GM18505 (cell line): ENCODE results near the gene MYL3.
"Not testable (repeated sequence)": the region's sequence is repeated elsewhere in the genome, so short reads cannot be mapped to it uniquely, and the experiment has no call there.

Experiments used
- ATAC-seq: cut with Tn5 transposase; IDR thresholded peaks from one replicate; pipeline ENCODE4 v1.9.1; 2021; ENCODE audit not compliant: unreplicated experiment
- POLR2A ChIP-seq: IDR thresholded peaks from 4 replicates; pipeline ENCODE4 v1.6.1; 2011; ENCODE audit warnings: borderline replicate concordance; ENCODE audit not compliant: insufficient read depth, insufficient read length; ENCODE audit errors: extremely low read depth

MYL3 gene

DNA sequence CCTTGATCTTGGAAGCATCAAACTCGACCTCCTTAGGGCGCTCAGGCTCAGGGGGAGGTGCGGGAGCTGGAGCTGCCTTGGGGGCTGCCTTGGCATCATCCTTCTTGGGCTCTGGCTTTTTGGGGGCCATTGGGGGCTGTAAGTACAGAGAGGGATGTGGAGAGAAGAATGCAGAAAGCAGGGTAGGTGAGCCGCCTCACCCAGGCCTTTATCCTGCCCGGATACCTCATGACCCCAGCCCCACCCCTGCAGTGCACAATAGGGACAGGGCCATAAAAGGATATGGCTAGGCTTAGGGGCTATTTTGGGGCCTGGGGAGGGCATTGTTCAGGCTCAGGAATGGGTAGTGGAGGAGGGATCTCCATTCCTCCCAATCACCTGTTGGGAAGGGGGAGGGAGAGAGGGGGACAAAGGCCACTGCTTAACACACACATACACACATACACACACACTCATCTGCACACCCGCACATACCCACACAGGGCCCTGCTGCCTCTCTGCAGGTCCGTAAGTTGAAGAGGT, at the start of gene MYL3:
TSS of gene MYL3 (minus strand) at position 184 of the 522 bp plus-strand sequence. CDS start at position 130, 54 bp downstream.
- TF ChIP-seq POLR2A: no peak
- no peak for ATAC-seq

- TF ChIP-seq POLR2A: no peak
- no peak for ATAC-seq
Measured at GRCh38 chr3:46912986-46913385, 49.7 kb upstream of the MYL3 start.

GRCh38 chr3:46910914-46911313, 47.7 kb upstream of the MYL3 start:
- ATAC-seq: not testable (repeated sequence)

DNA sequence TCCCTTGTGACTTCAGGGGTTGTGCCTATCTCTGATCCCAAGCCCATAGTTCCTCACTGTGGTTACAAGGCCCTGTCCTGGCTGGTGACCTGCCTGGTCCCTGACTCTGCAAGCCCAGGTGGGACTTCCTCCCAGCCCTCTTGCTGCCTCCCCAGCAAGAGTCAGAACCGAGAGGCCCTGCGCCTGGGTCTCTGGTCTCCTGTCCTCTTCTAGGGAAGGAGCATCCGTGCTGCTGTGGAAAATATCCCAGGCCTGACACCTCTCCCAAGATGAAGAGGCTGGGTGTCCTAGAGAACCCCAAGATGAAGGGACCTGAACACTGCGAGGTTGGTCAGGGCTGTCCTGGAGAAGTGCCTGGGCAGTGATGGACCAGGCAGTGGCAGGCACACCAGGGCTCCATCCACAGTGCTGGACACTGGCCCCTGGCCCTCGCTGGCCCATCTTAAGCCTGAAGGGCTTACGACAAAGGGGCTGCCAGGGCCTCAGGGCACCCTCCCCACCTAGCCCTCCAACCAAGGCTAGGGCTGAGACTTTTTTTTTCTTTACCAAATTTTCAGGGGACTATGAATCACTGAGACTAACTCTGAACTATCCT, 47.0 kb upstream of the MYL3 start:
- ATAC-seq: no peak

GRCh38 chr3:46909535-46910161, 46.4 kb upstream of the MYL3 start:
- ATAC-seq: peak; percentile 56
- peak; percentile 12 for TF ChIP-seq POLR2A

More for the DNA sequence above, 47.0 kb upstream of the MYL3 start:
- no peak for TF ChIP-seq POLR2A

- ATAC-seq: no peak
- no peak for TF ChIP-seq POLR2A
Measured at GRCh38 chr3:46908986-46909534, 45.8 kb upstream of the MYL3 start.

DNA sequence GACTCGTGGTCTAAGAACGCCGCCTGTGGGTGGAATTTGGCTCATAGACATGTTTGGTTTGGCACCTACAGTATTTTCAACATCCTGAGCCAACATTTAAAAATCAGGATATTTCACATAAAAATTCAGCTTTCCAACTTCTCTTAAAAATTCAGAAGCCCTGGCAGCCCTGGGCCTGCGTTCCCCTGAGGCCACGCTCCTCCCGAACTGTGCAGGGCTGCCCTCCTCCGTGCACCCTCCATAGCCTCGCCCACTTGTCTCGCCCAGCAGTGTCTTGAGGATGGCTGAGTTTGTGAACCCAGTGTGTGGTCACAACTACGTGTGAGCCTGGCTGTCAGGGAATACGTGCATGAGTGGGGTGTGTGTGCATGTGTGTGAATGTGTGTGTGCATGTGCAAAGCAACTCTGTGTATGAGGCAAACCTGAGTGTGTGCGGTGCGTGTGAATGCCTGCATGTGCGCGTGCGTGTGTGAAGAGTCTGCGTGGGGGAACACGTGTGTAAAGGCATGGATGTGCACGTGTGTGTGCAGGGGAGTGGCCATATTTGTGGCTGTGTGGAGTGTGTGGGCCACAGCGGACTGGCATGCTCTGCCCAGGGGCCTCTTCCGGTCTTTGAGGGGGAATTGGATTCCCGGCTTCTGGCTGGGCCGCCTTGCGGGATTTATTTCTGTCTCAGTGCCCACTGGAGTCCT, 45.2 kb upstream of the MYL3 start:
- TF ChIP-seq POLR2A: no peak
- no peak for ATAC-seq

DNA sequence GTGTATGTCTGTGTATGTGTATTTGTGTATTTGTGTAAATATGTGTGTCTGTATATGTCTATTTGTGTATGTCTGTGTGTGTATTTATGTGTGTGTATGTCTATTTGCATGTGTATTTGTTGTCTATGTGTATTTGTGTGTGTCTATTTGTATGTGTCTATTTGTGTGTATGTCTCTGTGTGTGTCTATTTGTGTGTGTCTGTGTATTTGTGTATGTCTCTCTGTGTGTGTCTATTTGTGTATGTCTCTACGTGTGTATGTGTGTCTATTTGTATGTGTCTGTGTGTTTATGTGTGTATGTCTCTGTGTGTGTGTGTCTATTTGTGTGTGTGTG, 44.7 kb upstream of the MYL3 start:
- no peak for TF ChIP-seq POLR2A
- ATAC-seq: no peak

- no peak for ATAC-seq
- no peak for TF ChIP-seq POLR2A
Measured at GRCh38 chr3:46907271-46907670, 44.0 kb upstream of the MYL3 start.

GRCh38 chr3:46906471-46907058, 43.3 kb upstream of the MYL3 start:
- ATAC-seq: no peak
- TF ChIP-seq POLR2A: no peak

DNA sequence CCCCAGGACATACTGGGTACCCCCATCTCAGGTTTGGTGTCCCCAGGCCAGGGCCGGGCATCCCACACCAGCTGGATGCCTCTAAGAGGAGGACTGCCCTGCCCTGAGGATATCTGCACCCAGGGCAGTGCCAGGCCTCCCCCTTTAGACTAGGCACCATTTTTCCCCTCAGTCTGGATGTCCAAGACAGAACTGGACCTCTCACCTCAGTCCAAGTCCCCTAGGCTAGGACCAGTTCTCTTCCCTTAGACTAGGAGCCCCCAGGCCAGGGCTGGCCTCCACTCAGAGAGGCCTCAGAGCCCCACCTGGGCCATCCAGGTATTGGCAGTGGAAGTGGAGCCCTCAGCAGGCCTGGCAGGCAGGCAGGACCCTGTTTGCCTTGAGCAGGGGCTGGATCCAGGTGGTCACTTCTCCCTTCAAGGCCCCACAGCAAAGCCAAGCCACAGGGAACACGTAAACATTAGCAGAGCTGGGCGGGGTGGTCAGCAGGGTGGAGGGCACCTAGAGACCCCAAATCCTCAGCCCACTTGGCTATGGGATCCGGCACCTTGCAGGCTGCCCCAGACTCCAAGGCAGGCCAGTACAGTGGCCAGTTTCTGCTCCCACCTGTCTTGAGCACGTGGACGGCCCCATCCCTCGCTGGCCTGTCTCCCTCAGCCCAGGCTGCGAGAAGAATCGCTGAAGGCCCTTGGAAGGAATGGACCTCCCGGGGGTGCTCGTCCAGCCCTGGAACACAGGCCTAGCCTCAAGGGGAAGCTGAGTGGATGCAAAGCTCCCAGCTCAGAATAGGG, 42.6 kb upstream of the MYL3 start:
- no peak for TF ChIP-seq POLR2A
- no peak for ATAC-seq

DNA sequence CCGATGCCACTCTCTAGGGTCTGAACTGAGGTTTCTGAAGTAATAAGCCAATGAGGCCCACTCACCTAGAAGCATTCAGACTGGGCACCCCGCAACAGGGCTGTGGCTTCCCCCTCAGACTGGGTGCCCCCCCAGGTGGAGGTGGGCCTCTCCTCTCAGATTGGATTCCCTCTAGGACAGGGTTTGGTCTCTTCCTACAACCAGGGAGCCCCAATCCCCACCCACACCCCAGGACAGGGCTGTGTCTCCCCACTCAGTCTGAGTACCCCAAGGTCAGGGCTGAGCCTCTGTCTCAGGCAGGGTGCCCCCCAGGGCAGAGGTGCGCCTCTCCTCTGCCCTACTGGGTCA, 41.9 kb upstream of the MYL3 start:
- no peak for ATAC-seq
- no peak for TF ChIP-seq POLR2A
